Measurements from ENCODE around the gene SLC36A4.

GRCh38 chr11:93166194-93166593, 31.6 kb downstream of the SLC36A4 start:
- no peak for TF ChIP-seq POLR2A (IDR thresholded peaks at IDR 0.05)
- TF ChIP-seq CTCF (IDR thresholded peaks at IDR 0.05): no peak
